ENCODE measurements around the gene TUBGCP2.

GRCh38 chr10:133306097-133306476, 2.6 kb downstream of the TUBGCP2 start:
- no peak for TF ChIP-seq CTCF (IDR thresholded peaks at IDR 0.05)
- no peak for TF ChIP-seq POLR2A (IDR thresholded peaks at IDR 0.05)

Measured in heart left ventricle (tissue), 13 donors.